ENCODE results near the gene CPTP. TPM values are rescaled to one million over a fixed set of nuclear protein-coding genes. Genes with fewer than 3 reads are reported as not detected.
A peak's percentile ranks its signal among the peaks of the same experiment; 100 is the strongest.
"Not testable (repeated sequence)": the region's sequence is repeated elsewhere in the genome, so short reads cannot be mapped to it uniquely, and the experiment has no call there.

Gene CPTP
- total RNA-seq, 1 donor from 2014 or later = 71.3 TPM

GRCh38 chr1:1367315-1367714 is 42.7 kb downstream of the CPTP start:
- no peak for DNase-seq (ENCODE audit: low spot score in 2 of 2)
- Histone ChIP-seq H3K4me1 (peaks cover 5 to 9% of the 10 kb centered on the region in 2 donors), H3K9me3 (no peaks in the 10 kb centered on the region), H3K27me3 (no peaks in the 10 kb centered on the region), H3K36me3 (no peaks in the 10 kb centered on the region), H3K27ac (no peak overlapping the region), H3K4me3 (no peak overlapping the region)
- TF ChIP-seq, protein P1, sequence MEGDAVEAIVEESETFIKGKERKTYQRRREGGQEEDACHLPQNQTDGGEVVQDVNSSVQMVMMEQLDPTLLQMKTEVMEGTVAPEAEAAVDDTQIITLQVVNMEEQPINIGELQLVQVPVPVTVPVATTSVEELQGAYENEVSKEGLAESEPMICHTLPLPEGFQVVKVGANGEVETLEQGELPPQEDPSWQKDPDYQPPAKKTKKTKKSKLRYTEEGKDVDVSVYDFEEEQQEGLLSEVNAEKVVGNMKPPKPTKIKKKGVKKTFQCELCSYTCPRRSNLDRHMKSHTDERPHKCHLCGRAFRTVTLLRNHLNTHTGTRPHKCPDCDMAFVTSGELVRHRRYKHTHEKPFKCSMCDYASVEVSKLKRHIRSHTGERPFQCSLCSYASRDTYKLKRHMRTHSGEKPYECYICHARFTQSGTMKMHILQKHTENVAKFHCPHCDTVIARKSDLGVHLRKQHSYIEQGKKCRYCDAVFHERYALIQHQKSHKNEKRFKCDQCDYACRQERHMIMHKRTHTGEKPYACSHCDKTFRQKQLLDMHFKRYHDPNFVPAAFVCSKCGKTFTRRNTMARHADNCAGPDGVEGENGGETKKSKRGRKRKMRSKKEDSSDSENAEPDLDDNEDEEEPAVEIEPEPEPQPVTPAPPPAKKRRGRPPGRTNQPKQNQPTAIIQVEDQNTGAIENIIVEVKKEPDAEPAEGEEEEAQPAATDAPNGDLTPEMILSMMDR (IDR thresholded peaks at IDR 0.05) = no peak
- intact Hi-C loops (cut with DNase I) = no loop called here

DNA sequence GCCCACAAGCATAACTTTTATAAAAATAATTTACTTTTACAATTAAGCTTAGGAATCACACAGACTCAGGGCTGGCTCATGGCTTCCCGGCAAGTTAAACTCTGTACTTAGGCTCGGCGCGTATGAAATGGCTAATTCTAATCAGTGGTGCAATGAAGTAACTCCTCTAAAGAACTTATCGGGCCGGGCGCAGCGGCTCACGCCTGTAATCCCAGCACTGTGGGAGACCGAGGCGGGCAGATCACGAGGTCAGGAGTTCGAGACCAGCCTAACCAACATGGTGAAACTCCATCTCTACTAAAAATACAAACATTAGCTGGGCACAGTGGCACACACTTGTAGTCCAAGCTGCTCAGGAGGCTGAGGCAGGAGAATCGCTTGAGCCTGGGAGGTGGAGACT is 45.5 kb downstream of the CPTP start:
- intact Hi-C loops (cut with DNase I); DNase-seq (ENCODE audit: low spot score in 2 of 2): not testable (repeated sequence)

DNA sequence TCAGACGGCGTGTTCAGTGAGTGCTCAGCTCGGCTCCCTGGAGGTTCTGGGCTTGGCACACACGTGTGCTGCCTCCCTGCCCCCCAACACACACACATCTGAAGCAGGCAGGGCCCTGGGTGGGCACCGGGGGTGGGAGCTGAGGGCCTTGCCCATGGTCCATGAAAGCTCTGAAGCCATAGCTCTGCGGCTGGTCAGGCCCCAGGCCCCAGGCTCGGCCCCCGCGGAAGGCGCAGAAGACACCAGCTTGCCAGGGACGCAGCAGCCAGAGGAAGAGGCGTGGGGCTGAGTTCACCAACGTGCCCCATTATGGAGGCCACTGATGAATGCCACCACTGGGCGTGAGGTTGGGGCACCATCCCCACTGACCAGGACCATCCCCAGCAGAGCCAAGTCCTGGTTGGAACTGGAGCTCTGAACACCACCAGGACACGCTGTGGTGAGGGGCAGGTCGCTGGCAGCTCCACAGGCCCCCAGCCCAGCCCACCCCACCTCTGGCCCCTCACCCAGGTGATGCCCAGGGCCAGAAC is 46.2 kb downstream of the CPTP start:
- H3K9me3 ChIP-seq = no peaks in the 10 kb centered on the region
- intact Hi-C loops (cut with DNase I) = no loop called here
- peak in 1 of 2 donors; percentile 63 for DNase-seq (ENCODE audit: low spot score in 2 of 2)

More for the DNA sequence above, 45.5 kb downstream of the CPTP start:
- not testable (repeated sequence) for H3K27me3 ChIP-seq, H3K4me3 ChIP-seq, H3K9me3 ChIP-seq, H3K27ac ChIP-seq, H3K36me3 ChIP-seq
- H3K4me1 ChIP-seq = peaks cover 19 to 21% of the 10 kb centered on the region in 2 donors

DNA sequence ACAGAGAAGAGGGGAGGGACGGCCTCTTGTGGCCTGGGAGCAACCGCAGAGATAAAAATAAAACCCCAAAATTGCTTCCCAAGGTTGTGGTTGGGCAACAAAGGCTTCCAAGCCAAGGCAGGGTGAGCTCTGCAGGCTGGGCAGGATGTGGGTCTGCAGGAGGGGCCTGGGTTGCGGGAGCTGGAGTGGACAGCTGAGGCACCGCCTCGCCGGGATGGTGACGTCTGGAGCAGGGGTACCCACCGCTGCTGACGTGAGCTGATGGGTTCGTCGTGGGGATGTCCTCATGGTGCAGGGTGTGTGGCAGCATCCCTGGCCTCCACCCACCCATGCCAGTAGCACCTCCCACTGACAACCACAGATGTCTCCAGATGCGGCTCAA is 46.8 kb downstream of the CPTP start:
- intact Hi-C loops (cut with DNase I) = no loop called here
- Histone ChIP-seq H3K4me1 (peaks cover 23 to 26% of the 10 kb centered on the region in 2 donors), H3K27me3 (no peaks in the 10 kb centered on the region), H3K36me3 (peaks cover 7 to 9% of the 10 kb centered on the region in 2 donors), H3K27ac (no peak overlapping the region), H3K9me3 (no peaks in the 10 kb centered on the region), H3K4me3 (no peak overlapping the region)
- TF ChIP-seq, protein P1 (IDR thresholded peaks at IDR 0.05) = no peak
- no peak for DNase-seq (ENCODE audit: low spot score in 2 of 2)

More for the DNA sequence above, 46.2 kb downstream of the CPTP start:
- no peak overlapping the region for H3K4me3 ChIP-seq
- H3K27ac ChIP-seq = no peak overlapping the region
- H3K4me1 ChIP-seq = peaks cover 20 to 24% of the 10 kb centered on the region in 2 donors
- H3K36me3 ChIP-seq = peaks cover 7 to 9% of the 10 kb centered on the region in 2 donors
- TF ChIP-seq, protein P1 (IDR thresholded peaks at IDR 0.05) = no peak
- H3K27me3 ChIP-seq = no peaks in the 10 kb centered on the region

DNA sequence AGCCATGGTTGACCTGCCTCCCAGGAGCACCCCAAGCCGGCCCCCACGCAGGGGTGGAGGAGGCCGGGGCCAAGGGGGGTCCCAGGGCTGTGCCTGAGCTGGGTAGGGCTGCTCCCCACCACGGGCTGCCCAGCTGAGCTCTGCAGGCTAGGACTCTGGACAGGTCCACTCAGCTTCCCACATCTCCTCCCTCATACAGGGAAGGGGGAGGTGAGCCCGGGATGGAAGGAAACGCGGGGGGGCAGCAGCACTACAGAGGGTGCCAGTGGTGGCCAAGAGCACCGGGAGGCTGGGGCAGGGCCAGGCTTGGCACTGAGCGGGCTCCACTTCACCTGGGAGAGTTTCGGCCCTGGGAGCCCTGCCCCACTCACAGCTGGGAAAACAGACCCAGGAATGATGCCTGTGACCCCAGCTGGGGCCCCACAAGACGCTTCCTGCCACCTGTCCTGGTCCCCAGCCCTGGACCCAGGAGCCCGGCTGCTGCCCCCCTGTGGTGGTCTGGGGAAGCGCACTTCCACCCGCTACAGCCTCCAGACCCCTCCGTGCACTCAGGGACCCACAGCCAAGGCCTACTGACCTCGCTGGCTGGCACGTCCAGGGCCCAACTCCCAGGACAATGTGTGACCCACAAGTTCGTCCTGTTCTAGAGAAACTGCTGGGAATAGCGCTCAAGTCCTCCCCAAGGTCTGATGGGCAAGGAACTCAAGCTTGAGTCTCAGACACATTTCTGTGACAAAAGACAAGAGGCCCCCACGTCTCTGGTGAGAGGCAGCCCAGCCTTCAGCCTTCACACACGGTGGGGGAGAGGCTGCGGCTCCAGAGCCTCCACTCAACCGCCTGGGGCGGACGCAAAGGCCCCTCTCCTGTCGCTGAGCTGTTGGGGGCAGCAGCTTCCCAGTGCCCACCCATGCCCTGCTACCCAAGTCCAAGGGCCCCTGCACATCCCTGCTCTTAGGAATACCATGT is 47.4 kb downstream of the CPTP start:
- H3K27me3 ChIP-seq = no peaks in the 10 kb centered on the region
- DNase-seq (ENCODE audit: low spot score in 2 of 2) = peak in 1 of 2 donors; percentile 79
- no peaks in the 10 kb centered on the region for H3K9me3 ChIP-seq
- H3K4me3 ChIP-seq = no peak overlapping the region
- peaks cover 7 to 9% of the 10 kb centered on the region in 2 donors for H3K36me3 ChIP-seq
- H3K27ac ChIP-seq = no peak overlapping the region
- TF ChIP-seq, protein P1 (IDR thresholded peaks at IDR 0.05) = peak; percentile 88 to 97 (median 96)
- H3K4me1 ChIP-seq = peaks cover 23 to 26% of the 10 kb centered on the region in 2 donors
- intact Hi-C loops (cut with DNase I) = no loop called here
